HG03439 (cell line): Measurements from ENCODE around the gene NRXN3.
"Not testable (repeated sequence)": the region's sequence is repeated elsewhere in the genome, so short reads cannot be mapped to it uniquely, and the experiment has no call there.

Experiments used
- ATAC-seq: cut with Tn5 transposase; IDR thresholded peaks from one replicate; pipeline ENCODE4 v1.9.1; 2021; ENCODE audit warnings: mild to moderate bottlenecking, moderate library complexity; ENCODE audit not compliant: unreplicated experiment

Gene NRXN3

DNA sequence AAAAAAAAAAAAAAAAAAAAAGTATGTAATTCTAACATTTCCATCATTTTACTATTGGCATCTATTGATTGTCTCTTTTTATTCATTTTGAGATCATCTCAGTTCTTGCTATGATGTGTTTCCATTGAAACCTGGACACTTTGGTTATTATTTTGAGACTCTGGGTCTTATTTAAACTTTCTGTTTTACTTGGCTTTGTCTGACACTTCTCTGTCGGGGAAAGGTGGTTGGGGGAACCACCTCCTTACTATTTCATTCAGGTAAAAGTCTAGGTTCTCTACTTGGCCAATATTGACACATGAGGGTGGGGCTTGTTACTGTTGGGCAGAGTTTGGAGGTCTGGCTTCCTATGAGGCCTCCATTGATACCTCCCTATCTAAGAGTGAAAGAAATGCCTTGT, 228.0 kb downstream of the NRXN3 start:
- ATAC-seq = no peak

DNA sequence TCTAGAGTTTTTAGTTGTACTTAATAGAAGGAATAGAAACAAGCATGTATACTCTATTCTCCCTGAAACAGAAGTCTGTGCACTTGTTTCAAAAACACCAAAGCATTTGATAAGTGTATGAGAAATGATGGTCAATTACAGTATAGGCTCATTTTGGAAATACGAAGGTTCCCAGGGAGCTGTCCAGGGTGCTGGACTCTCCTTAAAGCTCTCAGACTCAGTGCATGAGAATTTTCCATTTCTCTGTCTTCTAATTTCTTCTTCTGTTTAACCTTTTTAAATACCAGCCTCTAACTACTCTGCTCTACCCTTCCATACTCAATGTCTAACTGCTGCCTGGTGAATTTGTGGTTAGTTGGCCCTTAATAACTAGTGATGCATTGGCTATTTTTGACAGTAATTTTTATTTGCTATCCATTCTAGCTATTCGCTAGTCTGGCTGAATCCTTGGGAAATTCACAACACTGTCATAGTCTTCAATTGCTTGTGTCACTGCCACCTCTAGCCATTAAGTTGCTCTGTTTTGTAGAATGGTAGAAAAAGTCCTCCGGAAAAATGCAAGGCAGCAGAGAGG, 229.2 kb downstream of the NRXN3 start:
- no peak for ATAC-seq

DNA sequence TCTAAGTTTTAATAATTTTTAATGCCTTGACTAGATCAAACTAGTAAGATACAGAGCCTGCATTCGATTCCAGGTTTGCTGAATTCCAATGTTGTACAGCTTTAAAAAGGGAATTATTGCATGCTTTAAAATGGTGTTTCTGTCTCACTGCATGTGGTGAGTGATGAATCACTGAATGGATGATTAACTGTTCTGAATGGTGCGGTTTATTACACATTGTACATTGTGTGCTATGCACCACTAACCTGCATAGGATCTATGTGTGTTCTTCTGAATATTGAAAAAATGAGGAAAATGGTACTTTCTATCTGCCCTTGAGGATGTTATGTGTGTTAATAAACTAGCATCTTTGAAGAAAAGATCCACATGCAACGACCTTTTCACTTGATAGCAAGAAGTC, 231.7 kb downstream of the NRXN3 start:
- no peak for ATAC-seq

DNA sequence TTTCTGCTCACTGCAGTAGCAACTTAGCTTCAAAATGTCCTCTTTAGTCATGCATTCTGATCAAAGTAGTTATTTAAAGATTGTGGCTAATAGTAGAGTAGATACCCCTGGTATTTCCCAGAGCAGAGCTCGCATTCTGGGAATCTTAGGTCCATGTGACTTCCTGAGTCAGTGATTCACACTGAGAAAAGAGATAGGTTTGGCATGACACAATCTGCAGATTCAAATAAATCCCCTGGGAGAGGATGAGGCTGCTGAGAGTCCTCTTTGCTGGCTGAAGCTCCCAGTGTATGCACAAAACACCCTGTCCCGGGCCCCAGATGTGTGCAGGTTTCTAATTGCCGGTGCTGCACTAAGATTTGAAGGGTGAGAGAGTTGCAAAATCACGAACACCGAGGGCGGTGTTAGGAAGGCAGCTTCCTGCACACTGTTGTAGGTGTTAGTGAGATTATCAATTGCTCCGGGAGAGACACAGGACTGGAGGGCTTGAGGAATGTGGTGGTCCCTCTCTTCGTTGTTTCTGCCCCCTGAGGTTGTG, 233.2 kb downstream of the NRXN3 start:
- ATAC-seq = no peak

DNA sequence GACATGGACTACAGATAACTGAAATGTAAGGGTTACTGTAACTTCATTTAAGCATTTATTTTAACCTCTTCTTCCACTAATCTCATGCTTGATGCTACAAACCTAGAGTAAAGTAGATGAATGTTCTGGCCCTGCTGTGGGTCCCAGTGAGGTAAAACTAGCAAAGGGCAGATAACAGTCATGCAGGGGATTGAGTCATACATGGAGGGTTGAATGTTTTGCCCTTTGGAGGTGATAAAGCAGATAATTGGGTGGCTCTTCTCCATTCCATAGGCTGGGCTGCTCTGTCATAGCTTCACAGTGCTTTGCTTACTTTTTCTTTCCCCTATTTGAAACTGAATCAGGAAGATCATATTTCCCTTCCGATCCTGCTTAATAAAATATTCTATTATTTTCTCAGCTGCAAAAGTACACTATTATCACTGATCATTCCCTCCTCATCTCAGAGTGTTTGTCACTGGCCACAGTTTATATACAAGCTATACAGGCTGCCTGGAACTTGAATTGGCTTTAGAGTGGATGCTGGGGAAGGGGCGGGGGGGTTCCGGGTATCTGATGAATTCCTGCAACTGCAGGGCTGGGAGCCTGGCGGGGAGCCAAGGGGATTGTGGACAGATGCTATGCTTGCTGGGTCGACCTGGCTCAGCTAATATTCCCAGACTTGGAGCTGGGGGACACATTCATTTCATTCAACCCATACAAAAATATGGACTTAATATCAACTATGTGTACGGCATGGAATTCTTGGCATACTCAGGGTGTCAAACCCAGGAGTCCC, 235.1 kb downstream of the NRXN3 start:
- ATAC-seq = no peak

DNA sequence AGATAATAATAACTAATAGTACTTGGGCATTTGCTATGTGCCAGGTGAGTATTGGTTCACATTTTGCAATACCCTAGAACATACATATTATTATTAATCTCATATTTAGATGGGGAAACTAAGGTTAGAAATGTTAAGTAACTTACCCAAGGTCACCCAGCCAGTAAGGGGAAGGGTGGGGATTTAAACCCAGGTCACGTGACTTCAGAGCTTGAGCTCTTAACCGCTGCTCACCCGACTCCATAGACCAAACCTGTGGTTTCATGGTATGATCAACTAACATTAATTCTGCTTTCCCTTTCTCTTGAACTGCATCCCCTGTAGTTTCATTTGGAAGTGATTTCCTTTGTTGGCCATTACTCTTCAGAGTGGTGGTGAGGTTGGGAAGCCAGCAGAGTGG, 242.3 kb downstream of the NRXN3 start:
- ATAC-seq = no peak

DNA sequence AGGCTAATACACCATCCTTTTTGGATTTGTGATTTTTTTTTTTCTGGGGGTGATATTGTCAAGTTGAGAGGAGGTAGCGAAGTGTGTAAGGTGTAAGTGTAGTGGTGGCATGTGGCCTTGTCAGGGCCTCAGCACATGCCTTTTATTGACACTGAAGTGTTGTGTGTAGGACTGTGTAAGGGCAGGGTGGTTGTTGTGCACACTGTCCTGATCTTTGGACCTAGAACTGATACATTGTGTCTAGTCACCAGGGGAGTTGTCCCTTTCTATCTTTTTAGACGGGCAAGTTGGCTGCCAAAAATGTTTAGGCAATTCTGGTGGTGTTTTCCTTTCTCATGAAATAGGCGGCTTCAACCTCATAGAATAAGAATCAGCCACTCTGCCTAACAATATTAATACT, 244.0 kb downstream of the NRXN3 start:
- ATAC-seq = no peak

DNA sequence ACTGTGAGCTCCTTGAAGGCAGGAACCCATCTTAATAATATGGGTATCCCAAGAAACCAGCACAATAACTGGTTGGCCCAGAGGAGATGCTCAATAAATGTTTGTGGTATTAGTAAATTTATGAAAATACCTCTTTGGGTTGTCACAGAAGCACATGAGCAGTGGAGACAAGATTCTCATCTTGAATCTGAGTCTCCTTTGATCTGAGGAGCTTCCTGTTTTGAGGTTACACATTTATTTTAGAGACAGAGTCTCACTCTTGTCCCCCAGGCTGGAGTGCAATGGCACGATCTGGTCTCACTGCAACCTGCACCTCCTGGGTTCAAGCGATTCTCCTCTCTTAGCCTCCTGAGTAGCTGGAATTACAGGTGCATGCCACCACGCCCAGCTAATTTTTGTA, 247.4 kb downstream of the NRXN3 start:
- ATAC-seq = no peak

DNA sequence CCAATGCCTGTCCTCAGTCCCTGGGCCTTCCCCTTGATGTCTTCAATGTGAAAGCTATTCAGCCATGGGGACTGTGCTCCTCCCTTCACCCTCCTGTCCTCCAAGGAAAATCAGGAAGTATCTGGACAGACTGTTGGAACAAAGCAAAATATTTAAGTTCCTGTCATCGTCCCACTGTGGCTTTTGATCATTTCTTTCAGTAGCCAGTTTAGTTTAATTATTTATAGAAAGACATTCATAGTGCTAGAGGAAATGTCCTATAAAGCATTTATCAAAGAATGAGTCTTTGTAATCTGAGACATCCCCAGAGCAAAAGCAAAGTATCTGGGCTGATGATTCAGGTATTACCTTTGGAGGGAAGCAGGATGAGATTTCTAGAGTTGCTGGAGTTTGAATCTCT, 254.1 kb downstream of the NRXN3 start:
- no peak for ATAC-seq

DNA sequence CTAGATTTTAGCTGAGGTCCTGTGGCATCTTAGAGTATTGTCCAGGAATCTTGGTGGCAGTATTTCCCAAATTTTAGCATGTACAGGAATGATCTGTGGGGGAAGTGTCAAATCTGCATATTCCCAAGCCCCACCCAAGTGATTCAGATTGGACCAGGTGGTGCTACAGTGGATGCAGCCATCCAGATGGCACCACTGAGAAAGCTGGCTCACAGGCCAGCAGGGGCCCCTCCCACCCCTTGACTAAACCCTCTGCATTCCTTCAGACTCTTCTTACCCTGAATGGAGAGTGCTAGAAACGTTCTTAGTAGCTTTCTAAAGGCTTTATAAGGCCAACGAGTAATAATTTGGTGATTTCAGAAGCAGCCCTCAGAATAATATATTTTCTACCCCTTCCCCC, 255.2 kb downstream of the NRXN3 start:
- no peak for ATAC-seq

DNA sequence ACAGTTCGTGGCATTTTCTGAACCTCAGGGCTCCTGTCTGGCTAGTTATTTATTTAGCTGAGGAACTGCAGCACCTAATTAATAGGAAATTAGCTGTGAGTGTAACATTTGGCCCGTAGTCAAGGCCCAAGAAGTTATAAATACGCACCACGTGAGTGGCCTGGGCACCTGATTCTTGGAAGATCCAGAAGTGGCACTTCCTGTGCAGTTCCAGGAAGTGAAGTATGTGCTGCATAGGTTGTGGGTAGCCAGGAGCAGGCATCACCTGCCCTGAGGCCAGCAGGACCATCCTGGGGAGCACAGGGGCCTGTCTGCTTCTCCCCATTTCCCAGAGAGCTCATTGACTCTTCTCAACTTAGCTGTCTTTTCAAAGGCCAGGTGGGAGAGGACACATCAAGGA, 255.6 kb downstream of the NRXN3 start:
- no peak for ATAC-seq

DNA sequence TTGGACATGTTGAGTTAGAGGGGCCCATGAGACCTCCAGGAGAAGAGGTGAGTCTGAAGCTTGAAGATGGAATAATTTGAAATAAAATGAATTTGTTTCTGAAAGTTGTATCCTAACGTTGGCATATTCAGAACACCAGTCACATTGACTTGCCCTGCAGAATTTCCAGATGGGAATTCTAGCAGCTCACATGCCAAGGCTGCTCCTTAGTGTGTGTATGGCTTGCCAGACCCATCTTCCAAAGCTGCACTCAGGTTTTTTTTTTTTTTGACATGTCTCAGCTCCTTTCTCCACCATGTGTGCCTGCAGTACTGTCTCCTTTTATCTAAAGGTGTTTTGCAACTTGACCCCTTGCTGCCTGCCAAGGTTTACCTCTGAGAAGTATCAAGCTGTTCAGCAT, 261.9 kb downstream of the NRXN3 start:
- no peak for ATAC-seq

DNA sequence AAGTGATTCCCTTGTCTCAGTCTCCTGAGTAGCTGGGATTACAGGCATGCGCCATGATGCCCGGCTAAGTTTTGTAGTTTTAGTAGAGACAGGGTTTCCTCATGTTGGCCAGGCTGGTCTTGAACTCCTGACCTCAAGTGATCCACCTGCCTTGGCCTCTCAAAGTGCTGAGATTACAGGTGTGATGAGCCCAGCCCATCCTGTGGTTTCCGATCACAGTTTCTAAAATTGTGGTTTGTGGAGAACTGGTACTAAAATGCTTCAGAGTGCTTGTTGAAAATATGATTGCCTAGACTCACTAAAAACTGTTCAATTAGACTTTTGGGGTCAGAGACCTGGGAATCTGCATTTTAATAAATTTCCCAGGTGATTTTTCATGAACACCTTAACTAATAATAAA, 267.3 kb downstream of the NRXN3 start:
- ATAC-seq = not testable (repeated sequence)

DNA sequence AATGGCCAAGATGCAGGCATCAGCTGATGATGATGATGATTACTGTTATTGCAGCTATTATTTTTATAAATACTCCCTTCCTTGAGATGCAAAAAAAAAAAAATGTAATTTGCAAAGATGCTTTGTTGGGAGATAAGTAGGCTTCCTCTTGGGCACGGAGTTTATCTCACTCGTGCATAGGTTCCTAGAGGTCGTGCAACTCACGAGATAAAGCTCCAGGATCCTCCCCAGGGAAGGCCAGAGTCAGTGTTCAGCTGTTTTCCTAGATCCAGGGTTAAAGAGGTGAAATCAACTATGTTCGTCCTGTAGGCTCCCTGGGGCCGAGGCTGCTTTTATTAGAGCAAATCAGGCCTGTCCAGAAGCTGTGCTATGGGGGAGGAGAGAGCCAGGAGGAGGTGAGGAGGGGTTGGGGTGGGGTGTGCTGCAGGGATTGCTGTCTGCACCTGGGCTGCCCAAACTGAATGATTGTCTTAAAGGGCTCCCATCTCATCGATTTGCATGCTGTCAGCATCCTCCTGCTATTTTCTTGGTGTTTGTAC, 270.3 kb downstream of the NRXN3 start:
- ATAC-seq = no peak

DNA sequence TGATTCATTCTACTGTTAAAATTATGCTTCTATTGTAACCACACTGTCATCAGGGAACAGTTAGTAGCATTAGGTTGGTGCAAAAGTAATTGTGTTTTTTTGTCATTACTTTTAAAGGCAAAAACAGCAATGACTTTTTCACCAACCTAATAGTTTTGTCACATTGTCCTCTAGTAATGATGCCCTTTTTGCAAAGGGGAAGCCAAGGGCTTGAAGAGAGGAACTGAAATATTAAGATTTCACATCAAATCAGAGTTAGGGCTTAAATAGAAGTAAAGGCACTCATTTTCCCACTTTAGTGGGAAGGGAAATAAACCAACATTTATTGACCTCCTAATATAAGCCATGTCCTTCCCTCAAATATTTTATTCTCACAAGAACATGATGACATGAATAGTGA, 273.7 kb downstream of the NRXN3 start:
- no peak for ATAC-seq

DNA sequence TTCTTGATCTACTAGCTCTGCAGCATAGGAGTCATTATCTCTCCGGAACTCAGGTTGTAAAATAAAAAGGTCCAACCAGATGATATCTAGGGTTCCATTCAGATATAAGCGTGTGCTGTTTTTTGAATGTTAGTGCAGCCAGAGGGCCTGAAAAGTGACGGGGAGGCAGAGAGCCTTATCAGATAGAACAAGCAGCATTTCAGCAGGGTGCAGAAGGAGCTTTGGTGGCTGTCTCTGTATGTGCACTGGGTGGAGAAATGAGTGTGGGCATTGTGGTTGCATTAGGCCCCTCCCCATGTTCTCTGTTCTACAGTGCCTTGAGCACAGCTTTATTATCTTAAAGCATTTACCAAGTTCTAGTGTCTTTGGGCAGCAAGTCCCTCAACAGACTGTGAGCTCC, 275.1 kb downstream of the NRXN3 start:
- ATAC-seq = no peak

DNA sequence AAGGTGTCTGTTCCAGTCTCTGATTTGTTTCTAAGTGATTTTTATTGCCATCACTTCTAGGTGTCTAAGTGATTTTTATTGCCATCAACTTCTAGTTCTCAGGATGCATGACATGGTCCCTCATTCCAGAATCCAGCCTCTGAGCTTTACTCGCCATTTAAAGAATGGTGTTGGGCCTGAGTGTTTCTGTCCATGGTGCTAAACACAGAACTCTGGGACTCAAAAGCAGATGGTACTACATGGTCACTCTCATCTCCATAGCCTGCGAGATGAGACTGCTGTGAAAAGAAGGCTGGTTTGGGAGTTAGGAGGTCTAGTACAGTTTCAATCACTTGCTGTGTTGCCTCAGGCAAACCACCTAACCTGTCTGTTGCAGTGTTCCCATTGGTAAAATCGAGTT, 276.6 kb downstream of the NRXN3 start:
- no peak for ATAC-seq

DNA sequence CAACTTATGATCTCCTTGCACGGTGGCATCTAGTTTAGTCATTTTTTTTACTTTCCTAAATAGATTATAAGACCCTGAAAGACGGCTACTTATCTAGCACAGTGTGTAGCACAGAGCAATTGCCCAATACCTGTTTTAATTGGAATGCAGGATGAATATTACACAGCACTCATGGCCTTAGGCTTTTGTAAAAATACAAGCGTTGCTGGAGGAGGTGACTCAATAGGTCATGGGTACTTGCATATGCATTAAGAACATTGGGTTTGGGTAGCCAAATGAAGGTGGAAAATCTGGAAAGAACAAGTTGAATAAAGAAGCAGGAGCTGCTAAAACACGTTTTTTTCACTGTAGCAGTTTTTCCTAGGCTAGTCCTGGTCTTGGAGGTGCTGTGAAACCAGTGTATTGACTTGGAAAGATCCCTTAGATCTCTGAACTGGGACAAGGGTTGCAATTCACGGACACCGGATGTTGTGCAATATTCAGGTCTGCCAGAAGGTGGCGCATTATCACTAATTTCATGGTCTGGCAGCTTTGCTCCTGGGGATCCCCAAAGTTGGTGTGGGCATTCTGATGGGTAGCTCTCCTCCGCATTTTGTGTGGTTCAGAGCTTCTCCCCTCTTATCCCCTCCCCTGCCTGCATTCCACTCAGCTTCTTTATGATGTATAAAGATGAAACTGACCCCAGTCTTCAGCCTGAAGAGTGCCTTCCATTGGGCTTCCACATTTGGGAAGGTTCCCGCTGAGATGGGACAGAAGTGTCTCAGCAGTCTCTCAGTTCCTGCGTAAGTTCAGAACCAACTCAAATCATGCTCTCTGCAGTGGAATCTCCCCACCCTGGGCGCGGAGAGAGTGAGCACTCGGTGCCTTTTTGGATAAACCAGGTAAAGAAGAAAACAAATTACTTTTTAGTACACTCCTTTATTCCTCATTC, 278.3 kb downstream of the NRXN3 start:
- ATAC-seq = peak; percentile 71

DNA sequence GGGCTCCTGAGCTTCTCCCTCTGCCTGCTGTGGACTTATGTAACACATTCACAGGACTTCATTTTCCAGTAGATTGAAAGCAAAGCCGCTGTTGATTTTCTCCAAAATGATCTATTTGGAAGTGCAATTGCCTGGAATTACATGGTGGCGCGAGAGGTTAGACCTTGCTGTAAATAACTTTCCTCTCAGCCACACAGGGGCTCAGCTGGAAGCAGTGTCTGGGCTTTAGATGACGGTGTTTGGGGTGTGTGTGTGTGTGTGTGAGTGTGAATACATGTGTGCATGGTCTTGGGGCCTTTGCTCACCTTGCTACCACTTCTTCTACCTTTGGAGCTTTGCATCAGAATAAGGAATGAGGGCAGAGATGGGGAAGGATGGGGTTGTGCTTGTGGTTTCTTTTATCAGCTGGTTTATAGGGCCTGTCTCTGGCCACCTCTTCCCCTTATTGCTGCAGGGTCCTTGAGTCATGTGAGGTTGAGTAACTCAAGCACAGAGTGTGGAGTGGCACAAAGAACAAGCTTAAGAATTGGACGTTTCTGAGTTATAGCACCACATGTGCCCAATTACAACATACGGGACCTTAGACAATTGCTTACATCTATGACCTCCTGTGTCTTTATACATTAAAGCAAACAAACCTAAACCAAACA, 280.6 kb downstream of the NRXN3 start:
- ATAC-seq = no peak

DNA sequence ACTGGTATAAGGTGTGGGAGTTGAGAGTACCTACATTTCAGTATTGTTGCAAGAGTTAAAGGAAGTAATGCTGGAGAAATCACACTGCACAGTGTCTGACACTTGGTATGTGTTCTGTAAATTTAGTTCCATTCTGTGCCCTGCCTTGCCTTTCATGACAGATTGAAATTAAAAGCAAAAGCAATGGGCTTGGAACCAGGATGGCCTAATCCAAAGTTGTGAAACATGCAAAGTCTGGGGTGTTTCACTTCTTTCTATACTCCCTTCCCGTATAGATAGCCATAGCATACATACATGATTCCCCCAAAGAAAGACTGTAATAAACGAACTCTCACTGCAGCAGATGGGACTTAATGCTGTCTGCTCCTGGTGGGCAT, 281.1 kb downstream of the NRXN3 start:
- ATAC-seq = no peak

DNA sequence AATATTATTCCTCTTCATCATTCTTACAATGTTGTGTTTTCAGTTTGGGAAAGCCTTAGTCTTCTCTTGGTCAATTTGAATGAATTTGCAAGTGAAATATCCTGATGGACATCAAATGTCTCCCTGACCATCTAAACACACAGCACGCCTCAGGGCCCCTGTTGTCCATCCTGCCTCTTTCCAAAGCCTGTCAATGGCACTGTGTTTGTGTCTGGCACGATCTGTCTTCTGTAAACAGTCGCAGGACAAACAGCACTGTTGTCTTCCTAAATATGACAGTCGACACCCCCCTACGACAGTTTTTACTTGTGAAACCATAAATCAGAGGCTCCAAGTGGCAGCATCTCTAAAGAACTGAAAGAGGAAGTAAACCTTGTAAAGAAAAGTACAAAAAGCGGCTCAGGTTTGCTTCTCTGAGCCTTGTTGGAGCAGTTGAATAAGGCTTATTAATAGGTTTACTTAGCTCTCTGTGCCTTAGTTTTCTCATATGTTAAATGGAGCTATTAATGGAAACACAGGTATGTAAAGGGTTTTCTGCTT, 285.8 kb downstream of the NRXN3 start:
- ATAC-seq = no peak
